A673 (cell line): ENCODE measurements around the gene PRADC1.

Experiments
- CTCF ChIP-seq: fragments of 300-800, 200-600 bp; sonication (generic); conservative IDR thresholded peaks from 2 replicates; pipeline ENCODE4 v1.5.1; 2017; ENCODE audit warnings: low read depth, mild to moderate bottlenecking, antibody characterized with exemption, low read length, moderate library complexity, mixed read lengths
- EZH2 ChIP-seq: fragments of 200-600 bp; sonication (generic); IDR thresholded peaks from 2 replicates; pipeline ENCODE4 v1.6.1; 2017; ENCODE audit warnings: borderline replicate concordance, low read depth, mild to moderate bottlenecking, mixed read lengths, antibody characterized with exemption, low read length; ENCODE audit not compliant: poor library complexity, severe bottlenecking

DNA sequence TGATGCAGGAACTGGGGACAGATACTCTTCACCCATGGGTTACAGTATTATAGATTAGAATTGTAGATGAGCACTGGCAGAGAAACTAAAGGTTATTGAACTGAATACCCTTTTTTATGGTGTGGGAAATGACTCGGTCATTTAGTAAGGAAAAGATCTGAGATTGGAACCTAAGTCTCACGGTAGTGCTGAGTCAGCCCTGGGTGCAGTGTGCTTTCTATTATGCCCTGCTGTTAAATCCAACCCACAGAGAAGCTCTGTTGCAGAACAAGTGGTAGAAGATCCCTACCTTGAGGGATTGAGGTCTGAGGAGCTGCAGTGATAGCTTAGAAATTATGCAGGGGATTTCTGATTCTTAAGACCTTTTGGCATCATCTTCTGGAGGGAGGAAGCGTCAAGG, 13.8 kb upstream of the PRADC1 start:
- no peak for TF ChIP-seq CTCF
- no peak for TF ChIP-seq EZH2
